HPDE6-E6E7 (cell line): ENCODE measurements around the gene CCDC12.

Experiments used
- DNase-seq: peaks from one replicate; pipeline ENCODE4 v3.0.0; 2011; ENCODE audit warnings: missing footprints; ENCODE audit errors: extremely low spot score

CCDC12 gene

DNA sequence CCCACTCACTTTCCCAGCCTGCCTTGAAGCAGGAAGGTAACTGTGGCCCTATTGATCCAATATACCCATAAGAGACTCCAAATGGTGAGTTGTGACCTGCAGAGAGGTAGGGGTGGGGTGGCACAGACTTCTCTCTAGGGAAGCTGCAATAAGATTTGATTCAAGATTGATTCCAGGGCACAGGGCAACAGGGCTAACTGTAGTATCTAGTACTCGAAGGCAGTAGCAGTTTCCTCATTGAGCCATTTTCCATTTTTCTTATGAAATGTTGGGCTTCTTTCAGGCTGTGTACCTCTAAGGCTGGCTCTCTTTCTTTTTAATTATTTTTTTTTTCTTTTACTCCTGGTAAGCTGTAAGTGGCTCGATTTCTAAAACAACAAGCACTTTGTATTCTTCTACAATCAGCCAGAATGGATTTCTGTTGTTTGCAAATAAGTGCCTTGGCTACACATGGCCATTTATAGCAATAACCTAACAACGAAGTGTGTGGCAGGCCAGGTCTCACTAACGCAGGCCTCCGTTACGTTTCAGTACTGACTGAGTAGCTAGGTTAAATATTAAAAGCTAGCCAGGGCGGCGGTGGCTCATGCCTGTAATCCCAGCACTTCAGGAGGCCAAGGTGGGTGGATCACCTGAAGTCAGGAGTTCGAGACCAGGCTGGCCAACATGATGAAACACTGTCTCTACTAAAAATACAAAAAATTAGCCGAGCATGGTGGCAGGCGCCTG, 19.3 kb downstream of the CCDC12 start:
- DNase-seq = no peak

DNA sequence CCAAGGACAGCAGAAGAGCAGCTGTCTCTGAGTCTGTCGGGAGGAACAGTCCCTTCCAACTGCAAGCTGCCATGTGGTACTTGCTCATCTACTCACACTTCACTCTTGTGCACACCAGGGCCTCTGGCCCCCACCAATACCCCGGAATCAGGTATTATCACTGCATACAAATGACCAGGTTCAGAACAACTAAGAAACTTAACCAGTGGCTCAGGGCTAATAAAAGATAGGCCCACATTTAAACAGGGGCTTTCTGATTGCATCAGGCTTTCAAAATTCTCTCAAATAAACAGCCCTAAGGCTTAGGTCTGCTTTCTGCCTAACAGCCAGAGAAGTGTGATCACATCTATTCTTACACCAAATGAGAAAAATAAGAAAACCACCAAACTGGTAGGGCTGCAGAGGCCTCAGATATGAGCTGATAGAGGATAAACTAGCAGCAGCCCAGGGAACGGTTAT, 20.7 kb downstream of the CCDC12 start:
- no peak for DNase-seq

DNA sequence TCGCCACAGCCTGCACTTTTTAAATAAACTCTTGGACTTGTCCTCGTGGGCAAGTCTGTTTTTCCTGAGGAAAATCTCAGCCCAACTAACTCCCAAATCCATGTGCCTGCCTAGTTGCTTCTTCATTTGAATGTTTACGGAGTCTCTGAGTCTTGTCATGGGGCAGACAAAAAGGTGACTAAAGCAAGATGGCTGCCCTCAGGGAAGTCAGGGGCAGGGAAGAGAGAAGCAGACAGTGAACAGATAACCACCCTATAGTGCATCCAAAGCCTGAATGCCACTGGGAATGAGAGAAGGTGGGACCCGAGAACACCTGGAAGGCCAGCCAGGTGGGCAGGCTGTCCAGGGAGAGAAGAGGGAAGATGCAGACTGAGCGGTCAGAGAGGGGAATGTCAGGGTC, 21.4 kb downstream of the CCDC12 start:
- DNase-seq = no peak

DNA sequence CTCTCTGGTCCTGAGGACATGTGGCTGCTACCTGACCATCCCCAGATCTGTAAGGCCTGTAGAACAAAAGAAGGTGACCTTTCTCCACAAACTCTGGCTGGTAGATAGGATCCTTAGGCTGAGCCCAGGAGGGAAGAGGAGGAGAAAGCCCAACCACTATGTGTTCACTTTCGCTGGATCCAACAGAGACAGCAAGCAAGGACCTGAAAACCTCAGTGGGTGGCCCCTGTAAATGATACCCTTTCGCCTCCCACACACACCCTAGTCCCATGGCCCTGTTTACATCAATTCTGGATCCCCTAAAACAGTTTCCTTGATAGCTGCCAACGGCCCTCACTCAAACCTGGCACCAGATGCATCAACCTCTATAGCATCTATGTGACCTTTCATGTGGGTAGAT, 22.4 kb downstream of the CCDC12 start:
- no peak for DNase-seq

DNA sequence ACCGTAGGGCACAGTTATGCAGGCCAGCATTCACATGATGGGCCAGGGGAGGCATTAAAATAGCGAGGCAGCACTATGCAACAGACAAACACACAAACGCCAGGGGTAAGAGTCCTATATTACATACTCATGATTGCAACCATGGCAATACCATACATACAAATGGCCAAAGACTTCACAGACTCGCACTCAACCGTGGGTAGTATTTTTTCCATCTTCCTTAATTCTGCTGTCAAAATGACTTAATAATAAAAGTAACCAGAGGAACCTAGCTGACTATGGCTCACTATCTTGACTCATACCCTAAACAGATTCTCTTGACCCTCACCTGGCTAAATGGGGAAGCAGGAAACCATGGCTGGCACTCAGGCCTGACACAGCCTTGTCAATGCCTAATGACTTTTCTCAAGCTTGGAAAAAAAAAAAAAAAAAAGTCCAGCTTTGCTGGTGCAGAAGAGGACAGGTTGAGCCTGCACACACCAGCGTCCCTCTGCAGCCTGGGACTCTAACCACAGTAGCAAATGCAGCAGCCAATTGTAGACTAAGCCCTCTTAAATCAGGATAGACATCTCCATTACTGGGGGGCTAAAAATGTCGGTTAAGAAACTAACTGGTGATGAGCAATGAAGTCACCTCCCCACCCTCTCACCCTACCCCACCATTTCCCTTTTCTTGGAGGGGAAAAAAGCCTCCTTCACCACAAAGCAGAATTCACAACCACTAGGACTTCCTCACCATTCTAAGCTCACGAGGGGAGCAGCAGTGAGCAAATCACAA, 23.1 kb downstream of the CCDC12 start:
- DNase-seq = no peak

DNA sequence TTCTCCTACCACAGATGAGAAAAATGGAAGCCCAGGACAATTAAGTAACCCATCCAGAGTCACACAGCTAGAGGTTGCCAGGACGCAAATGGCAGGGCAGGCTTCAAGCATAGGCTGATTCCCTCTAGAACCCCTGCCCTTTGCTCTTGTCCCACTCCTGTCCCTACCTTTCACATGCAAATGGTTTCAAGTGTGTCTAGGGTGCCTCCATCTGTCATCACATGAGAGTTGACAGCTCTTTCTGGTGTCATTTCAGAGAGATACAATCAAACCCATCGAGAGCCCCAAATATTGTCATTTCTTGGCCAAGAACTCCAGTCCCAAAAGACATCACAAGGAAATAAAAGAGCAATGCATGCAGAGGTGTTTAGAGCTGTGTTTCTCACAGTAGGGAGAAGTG, 23.7 kb downstream of the CCDC12 start:
- no peak for DNase-seq

DNA sequence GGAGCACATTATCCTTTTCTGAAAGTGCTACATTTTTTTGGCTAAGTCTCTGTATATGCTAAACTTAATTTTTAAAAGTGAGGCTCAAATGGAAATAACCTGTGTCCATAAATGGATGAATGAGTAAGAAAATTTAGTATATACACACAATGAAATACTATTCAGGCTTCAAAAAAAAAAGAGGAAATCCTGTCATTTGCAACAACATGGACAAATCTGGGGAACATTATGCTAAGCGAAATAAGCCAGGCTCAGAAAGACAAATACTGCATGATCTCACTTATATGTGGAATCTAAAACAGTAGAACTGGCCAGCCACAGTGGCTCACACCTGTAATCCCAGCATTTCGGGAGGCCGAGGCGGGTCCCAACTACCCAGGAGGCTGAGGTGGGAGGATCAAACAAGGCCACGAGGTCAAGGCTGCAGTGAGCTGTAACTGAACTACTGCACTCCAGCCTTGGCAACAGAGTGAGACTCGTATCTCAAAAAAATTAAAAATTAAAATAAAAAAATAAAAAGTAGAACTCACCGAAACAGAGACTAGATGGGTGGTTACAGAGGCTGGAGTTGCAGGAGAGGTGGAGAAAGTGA, 25.8 kb downstream of the CCDC12 start:
- DNase-seq = no peak

DNA sequence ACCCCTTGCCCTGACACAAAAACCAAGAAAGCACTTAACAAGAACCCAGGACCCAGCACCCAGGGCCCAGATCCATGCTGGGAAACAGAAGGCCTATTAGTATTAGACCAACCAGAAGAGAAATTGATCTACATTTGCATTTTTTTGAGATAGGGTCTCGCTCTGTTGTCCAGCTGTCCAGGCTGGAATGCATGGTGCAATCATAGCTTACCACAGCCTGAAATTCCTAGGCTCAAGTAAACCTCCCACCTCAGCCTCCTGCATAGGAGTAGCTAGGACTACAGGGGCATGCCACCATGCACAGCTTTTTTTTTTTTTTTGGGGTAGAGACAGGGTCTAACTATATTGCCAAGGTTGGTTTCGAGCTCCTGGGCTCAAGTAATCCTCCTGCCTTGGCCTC, 26.4 kb downstream of the CCDC12 start:
- no peak for DNase-seq

DNA sequence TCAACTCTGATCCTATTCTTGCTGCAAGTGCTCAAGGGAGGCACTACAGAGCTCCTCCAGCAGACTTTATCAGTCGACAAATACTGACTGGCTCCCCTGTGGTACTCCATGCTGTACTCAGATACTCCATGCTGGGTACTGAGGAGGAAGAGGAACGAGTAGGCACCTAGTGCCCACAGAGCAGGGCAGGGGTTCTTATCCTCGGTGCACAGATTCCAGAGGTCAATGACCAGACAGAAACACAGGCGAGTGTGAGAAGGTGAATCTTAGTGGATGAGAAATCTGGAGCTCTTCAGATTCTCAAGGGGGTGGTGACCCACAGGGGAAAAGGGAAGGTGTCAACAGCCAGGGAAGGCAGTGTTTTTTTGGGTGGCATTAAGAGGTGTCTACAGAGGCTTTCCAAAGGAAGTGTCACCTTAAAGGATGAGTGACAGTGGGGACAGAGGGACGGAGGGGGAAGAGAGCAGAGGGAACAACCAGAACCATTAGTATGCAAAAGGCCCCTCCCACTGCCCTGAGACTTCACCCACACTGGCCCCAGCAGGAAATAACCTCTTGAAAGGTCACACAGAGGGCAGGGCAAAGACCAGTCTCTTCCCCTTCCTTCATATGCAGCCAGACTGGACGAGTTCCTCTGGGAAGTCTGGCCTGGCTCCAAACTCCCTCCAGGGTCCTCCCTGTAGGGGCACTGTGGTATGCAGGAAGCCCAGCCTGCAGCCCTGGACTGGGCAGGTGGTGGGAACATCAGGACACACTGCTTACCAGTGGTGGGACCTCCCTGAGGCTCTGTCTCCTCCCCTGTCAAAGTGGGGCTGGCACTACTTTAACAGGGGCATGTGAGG, 27.5 kb downstream of the CCDC12 start:
- no peak for DNase-seq

DNA sequence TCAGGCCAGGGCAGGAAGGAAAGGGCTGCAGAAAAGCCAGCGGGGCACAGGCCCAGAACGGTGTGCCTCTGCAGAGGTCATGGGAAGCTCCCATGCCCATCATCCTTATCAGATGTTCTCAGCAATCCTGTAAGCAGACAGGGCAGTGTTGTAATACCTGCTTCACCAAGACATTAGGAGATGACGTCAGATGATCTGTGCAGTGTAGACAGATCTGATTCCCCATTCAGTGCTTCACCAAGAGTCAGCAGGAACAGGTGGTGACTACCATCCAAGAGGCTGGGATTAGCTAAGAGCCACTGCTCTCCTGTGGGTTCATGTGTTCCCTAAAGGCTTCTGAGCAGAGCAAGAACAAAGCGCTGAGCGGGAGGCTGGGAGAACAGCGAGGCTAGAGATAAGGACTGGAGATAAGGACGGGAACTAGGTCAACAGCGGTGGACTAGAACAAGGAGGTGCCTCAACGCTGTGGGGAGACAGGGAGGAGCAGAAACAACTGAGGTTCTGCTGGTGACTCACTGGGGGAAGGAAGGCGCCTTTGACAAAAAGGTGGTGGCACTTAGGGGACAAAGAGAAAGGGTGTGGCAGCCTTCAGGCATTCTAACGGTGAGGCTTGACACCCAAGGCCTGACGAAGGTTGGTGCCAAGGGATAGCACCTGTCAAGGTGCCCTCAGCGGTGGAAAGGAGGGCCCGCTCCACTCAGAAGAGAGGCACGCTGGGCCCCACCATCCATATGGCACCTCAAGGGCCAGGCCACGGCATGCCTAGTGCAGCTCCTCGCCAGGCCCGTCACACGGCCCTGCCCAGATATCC, 28.4 kb downstream of the CCDC12 start:
- no peak for DNase-seq

DNA sequence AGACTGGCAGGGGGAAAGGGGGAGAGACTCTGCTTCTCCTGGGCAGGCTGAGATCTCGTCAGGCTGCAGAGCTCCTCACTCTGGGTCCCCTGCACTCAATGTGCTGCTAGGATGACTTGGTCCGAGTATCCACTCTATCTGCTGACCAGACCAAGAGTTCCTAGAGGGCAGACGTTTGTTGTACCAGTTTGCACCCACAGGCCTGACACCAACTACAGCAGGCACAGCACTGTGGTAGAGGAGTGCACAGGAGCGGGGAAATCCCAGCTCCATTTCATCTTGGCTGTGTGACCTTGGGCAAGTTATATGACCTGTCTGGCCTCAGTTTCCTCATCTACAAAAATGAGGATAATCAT, 29.0 kb downstream of the CCDC12 start:
- no peak for DNase-seq

DNA sequence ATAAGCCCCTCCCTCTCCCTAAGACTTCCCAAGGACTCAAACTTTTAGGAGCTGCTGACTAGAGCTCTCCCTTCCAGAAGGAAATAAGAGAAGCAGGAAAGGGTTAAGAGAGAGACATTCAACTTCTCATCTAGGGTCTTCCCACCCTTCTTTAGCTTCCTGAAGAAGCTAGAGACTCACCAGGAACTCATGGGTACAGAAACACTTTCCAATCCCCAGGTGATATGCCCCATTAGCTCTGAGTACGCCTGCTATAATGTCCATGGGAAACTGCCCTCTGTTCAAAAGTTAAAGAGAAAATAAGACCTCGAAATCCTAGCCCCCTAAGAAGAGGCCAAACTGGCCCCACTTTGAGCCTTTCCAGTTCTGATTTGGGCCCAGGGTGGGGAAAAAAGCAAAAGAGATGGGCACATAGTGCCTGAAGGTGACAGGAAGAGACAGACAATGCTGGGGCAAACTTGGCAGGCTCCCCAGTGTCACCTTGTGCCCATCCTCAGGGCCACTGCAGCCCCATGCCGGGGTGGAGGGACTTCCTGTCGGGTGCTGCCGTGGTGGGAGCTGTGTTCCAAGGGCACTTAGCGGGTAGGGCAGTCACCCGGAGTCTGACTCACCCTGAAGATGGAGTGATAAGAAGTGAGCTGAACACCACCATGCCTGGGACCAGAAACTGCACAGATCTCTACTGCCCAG, 29.5 kb downstream of the CCDC12 start:
- DNase-seq = no peak

DNA sequence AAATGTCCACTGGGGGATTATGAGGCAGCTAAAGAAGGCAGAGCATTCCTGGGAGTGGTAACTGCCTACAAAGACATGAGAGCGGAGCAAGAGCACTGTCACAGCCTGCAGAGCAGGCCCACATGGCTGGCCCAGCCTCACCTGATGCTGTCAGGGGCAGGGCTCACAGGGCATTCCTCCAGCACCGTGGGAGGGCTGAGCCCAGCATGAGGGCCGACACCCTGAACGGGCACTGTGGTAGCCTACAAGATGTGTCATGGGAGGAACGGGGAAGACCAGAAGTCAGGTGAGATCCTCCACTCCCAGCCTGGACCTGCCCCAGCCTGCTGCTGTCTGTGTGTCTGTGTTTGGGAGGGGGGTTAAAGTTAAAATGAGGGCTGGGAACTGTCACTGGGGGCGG, 30.1 kb downstream of the CCDC12 start:
- no peak for DNase-seq

DNA sequence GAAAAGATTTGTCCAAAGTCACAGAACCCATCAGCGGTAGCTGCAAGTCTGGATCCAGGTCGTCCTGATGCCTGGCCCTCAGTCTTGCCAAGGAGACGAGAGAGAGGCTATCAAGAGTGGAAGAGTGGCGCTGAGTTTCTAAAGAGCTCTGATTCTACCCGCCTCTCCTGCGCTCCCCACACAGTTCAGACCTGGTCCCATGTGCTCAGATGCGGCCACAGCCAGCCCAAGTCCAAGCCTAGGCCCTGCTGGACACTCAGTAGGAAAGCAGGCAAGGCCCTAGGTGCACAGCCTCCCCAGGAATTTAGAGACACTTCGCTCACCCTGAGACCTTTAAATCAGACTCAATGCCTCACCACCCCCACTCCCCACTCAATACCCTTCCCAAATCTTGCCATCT, 32.4 kb downstream of the CCDC12 start:
- no peak for DNase-seq

DNA sequence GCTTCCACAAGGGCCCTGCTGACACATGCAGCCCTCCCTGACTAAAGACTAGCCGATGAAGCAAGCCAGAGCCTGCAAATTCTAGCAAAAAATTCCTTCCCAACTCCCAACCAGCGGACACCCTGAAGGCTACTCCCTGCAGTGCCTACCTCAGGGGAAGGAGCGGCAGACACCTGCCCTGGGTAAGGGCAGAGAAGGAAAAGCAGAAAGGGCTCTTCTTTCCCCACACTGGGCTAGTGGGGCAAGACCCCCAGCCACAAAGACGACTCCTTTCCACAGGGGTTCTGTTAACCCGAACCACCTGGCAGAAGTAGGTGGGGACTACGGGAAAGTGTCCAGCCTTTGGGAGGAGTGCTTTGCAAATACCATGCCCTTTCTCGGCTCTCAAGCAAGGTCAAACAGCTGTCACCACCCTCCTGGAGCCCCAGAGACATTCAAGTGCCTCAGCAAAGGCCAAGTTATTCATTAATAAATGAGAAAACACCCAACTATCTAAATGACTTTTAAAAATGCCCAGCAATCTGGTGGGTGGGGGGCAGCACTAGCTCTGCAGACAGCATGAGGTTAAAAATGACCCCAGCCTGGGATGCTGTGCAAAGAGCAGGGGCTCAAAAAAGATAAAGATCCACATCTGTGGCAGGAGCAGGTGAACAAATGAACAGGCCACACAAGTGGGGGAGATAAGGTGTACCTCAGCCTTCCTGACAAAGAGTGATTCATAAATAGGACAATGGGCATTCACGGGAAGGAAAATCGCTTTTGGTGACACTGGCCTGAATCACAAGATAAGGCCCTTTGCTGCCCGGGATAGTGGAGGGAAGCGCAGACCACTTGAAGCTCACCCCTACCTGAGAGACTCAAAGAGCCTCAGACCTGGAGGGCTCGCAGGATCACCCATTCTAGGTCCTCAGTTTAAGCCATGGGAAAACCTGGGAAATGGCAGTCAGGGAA, 33.0 kb downstream of the CCDC12 start:
- DNase-seq = no peak

DNA sequence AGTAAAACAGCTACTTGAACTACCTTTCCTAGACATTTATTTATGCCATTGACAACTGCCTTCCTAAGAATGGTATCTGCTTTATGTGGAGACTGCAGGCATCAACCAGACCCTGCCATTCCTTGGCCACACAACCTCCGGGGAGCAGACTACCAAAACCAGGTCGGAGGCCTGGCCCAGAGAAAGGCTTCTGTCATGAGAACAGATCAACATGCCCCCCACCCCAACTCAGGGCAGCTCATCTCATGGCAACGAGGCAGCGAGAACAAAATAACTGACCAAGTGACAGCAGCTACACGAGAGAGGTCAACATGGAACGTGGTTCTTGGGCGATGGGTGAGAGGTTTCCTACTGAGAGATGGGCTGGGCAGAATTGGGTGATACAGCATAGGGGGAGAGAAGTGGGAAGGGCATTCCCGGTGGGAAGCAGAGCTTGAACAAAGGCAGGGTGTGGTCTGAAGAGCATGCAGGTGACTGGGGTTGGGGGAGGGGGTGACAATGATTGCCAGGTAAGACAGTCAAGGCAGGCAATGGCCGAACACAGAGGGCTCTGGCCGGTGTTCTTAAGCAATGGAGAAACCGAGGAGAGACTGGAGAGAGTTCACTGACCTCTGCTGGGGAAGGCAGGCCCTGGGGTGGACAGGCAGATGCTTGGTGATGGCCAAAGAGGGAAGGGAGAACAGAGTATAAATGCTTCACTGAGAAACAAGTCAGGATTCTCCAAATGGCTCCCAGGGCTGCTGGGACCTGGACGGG, 33.9 kb downstream of the CCDC12 start:
- no peak for DNase-seq

DNA sequence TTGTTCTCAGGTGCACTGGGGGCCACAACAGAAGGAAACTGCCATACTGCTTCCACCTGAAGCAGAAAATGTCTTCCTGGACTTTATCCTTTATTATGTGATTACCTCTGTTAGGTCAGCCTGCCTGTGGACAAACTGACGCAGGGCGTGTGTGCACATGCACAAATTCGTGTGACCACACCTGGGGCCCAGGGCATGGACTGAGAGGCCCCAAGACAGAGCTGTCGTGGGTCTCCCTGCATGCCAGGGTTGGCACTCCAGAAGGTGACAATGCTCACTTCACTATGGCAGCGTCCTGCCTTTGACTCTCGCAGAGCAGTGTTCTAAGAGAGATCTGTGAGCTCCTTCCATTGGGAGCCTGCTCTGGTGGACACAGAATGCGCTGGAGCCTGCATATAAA, 34.5 kb downstream of the CCDC12 start:
- no peak for DNase-seq

DNA sequence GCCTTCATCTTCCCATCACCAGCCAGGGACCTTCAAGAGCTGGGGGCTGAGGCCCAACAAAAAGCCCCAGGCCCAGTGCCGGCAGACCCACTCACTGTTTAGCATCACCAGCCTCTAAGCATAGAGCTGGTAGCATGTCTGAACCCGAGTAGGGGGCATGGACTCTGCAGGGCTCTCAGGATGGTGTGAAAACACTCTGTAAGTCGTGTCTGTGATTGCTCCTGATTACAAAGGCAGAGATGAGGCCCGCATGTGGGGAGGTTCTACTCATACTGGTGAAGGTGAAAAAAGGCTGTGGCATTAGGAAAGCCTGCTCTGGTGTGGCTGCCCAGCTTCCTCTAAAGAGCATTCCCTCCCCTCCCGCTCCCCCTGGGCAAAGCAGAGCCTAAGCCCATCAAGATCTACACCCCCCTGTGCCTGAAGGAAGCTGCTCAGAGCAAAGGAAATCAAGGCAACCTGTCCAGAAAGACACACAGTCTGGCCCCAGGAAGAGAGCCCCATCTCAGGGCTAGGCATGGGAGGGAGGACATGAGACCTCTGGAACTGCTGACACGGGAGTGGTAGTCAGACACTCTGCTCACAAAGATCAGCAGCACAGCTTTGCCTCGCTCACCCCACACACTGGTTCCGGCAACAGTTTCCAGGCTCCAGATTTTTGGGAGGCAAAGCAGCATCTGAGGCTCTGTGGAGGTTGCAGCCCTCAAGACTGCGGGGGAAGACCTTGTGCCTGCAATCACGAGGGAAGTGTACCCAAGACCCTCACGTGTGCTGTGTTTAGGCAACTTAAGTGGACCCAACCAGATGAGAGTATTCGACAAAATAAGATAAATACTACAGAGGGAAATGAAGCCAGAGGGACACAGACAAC, 36.7 kb downstream of the CCDC12 start:
- no peak for DNase-seq
